KG1 (cell line): ENCODE measurements around the gene HOXC10.

Experiments used
- DNase-seq: peaks from one replicate; lab custom pipeline; 2025; lab: John Stamatoyannopoulos, UW

The HOXC10 gene

DNA sequence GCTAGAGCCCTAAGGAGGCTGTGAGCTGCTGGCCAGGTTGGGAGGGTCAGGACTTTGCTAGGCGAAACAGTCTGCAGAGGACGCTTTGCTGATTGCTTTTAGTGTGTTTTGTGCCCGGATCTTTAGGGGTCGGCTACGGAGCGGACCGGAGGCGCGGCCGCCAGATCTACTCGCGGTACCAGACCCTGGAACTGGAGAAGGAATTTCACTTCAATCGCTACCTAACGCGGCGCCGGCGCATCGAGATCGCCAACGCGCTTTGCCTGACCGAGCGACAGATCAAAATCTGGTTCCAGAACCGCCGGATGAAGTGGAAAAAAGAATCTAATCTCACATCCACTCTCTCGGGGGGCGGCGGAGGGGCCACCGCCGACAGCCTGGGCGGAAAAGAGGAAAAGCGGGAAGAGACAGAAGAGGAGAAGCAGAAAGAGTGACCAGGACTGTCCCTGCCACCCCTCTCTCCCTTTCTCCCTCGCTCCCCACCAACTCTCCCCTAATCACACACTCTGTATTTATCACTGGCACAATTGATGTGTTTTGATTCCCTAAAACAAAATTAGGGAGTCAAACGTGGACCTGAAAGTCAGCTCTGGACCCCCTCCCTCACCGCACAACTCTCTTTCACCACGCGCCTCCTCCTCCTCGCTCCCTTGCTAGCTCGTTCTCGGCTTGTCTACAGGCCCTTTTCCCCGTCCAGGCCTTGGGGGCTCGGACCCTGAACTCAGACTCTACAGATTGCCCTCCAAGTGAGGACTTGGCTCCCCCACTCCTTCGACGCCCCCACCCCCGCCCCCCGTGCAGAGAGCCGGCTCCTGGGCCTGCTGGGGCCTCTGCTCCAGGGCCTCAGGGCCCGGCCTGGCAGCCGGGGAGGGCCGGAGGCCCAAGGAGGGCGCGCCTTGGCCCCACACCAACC is 44.8 kb downstream of the HOXC10 start:
- no peak for DNase-seq

DNA sequence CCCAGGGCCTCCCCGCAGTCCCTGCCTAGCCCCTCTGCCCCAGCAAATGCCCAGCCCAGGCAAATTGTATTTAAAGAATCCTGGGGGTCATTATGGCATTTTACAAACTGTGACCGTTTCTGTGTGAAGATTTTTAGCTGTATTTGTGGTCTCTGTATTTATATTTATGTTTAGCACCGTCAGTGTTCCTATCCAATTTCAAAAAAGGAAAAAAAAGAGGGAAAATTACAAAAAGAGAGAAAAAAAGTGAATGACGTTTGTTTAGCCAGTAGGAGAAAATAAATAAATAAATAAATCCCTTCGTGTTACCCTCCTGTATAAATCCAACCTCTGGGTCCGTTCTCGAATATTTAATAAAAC is 45.5 kb downstream of the HOXC10 start:
- no peak for DNase-seq

- no peak for DNase-seq
Measured at GRCh38 chr12:54030889-54031471, 46.0 kb downstream of the HOXC10 start.

- DNase-seq = no peak
Measured at GRCh38 chr12:54031480-54031879, 46.5 kb downstream of the HOXC10 start.

DNA sequence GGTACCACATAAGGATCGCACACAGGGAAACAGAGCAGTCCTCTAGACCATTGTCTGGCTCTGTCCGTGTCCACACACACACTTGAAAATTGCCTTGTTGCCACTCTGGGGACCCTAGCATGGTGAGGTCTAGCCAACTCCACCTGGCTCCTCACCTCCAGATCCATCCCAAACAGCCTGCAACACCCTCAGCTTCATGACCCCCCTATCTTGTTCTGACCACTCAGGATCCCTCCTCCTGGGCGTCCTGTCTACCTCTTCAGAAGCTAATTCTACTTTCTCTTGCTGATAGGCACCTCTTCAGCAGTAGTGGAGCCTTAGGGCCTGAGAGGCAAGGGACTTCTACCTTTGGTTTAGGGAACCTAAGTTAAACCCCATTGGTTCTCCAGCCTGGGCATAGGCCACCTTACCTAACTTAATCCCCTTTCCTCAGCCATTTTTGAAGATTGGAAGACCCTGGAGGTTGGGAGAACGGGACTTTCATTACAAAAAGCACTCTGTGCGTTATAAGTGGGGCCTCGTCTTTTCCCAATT is 47.2 kb downstream of the HOXC10 start:
- DNase-seq = no peak

GRCh38 chr12:54032627-54033100 is 47.7 kb downstream of the HOXC10 start, which contains the start of gene HOXC5:
TSS of gene HOXC5 (plus strand) at chr12:54033050. CDS start at chr12:54033123, 73 bp downstream.
- DNase-seq = peak; percentile 14

DNA sequence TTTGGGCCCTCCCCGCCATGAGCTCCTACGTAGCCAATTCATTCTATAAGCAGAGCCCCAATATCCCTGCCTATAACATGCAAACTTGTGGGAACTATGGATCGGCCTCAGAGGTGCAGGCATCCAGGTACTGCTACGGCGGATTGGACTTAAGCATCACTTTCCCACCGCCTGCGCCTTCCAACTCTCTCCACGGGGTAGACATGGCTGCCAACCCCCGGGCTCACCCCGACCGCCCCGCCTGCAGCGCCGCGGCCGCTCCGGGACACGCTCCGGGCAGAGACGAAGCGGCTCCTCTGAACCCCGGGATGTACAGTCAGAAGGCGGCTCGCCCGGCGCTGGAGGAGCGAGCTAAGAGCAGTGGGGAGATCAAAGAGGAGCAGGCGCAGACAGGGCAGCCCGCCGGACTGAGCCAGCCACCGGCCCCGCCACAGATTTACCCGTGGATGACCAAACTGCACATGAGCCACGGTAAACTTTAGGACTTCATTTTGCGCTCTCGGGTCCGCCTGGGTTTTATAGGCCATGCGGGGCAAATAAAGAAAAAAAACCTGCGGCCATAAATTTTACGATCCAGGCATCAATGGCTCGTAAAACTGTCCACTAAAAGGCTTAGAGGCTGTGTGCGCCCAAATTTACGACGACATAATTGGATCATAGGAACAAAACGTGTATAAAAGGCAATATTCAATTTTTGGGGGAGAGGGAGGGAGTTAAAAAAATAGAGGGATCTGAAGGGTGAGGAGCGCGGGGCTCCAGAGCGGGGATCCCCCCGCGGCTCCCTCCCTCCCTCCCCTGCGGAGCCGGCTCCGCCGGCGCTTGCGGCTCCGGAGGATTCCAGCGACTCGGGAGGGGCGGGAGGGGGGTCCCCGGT is 48.4 kb downstream of the HOXC10 start:
- no peak for DNase-seq

- DNase-seq = no peak
Measured at GRCh38 chr12:54033980-54034784, 49.2 kb downstream of the HOXC10 start.

DNA sequence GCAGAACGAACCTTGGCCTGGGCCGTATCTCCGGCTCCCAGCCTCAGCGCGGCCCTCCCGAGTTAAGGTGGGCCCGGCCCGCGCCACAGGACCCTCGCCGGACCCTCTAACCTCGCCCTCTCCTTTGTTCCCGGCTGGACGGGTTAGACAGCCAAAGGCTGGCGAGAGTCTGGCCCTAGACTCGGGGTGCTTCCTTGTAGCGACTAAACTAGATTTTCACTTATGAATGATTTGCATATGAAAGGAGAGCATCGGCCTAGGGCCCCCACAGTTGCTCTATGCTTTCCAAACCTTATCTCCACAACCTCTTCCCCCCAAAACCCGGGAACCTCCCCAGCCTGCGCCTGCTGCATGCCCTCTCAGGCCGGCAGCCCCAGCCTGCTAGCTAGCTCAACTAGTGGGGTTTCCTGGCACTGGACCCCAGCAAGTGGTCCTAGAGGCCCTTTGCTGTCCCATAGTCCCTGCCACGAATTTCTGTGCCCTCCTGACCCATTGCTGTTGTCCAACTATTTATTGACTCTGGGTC is 49.9 kb downstream of the HOXC10 start:
- DNase-seq = no peak

DNA sequence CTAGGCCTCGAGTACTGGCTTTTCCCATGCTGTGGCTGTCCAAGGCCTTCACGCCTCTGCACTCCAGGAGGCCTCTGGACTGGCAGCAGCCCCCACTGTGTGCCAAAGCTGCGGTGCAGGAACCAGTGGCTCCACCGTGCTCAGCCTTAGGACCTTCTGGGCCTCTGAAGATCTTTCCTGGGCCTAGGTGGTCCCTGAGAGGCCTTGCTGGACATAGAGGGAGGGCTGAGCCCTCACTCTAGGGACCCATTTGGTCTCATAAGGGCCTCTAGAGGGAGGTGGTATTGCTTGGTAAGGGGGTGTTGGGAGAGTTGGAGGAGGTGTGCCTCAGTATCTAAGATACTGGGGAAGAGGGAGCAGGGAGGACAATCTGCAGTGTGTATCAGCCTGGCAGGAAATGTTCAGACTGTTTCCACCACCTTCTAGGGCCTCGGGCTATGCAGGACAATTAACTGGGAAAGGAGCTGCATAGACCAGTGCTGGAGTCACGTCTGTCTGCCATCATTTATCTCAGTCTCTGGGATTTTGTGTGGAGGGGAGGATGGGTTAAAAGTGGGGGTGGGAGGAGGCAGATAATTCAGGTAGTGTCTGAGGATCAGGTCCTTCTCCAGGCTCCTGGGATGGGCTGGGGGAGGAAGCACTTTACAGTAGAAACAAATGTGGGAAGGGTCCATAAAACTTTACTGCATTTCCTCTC is 50.8 kb downstream of the HOXC10 start:
- no peak for DNase-seq

GRCh38 chr12:54036620-54037359 is 51.8 kb downstream of the HOXC10 start:
- DNase-seq = no peak

DNA sequence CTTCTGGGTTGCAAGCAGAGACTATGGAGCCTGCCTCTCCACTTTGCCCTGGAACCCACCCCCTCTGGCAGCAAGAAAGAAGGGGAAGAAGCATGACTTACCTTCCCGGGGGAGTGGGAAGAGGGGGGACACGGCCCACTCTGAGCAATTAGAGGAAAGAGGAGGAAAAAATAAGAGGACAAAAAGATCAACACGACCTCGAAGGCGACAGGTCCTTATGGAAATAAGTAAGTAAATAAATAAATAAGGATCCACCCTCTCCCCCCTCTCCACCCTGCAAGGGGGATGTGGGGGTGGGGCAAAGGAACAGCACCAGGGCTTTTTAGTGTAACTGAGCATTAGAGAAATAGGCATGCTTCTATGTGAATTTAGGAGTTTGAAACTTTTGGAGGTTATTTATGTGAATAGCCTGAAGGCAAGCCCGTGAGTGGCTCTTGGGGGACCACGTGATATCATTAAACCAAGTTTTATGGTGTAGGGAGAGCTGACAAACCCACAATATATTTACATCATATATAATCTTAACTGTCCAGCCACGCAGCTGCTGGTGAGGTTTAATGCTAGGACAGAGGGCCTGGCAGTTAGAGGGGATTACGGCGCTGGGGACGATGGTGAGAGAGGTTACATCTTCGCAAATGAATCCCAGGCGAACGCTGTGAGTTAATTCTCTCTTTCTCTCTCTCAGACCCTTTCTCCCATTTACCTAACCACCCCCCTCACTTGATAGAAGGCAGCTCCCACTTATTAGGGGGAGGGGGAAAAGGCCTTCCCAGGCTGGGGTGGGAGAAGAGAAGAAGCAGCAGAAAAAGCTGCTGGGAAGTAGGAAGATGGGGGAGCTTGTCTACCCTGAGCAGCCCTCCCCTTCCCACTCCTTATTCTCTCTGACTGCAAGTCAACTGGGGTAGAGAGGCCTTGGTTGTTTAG is 52.7 kb downstream of the HOXC10 start:
- DNase-seq = no peak

- no peak for DNase-seq
Measured at GRCh38 chr12:54038284-54038870, 53.4 kb downstream of the HOXC10 start.

GRCh38 chr12:54038871-54039414 is 54.0 kb downstream of the HOXC10 start:
- DNase-seq = no peak

DNA sequence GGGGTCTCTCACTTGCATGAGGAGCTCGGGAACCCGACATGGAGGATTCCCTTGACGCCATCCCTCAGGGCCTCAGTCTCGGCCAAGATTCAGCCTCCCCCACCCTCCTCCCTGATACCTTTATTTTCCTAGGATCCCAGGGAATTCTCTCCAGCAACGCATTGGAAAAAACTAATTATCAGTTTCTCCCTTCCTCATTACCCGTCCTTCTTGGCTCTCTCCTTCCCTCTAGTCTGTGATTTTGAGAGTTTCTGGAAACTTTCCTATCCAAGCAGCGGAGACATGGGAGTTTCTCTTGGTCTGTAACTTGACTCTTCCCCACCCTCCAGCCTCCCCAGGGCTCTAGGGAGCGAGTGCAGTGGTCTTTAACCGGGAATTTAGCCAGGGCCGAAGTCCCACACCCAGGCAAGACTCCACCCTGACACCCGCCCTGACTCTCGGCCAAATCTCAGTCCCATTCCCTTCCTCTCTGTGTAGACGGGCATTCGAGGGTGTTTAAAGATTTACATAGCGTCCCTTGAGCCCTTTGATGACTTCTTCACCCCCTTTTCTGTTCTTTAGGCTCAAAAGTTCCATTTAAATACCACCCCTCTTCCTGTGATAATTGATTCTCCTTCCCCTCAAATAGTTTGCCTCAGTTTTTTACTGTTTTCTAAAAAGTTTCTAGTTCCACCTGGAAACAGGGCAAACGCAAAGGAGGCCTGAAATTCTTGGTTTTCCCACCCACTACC is 54.6 kb downstream of the HOXC10 start:
- no peak for DNase-seq
